HG02981 (cell line): ENCODE measurements around the gene SYNDIG1L.
"Not testable (repeated sequence)": the region's sequence is repeated elsewhere in the genome, so short reads cannot be mapped to it uniquely, and the experiment has no call there.

Experiments used
- ATAC-seq: cut with Tn5 transposase; IDR thresholded peaks from one replicate; pipeline ENCODE4 v1.9.1; 2021; ENCODE audit warnings: mild to moderate bottlenecking, moderate library complexity; ENCODE audit not compliant: unreplicated experiment

SYNDIG1L gene

DNA sequence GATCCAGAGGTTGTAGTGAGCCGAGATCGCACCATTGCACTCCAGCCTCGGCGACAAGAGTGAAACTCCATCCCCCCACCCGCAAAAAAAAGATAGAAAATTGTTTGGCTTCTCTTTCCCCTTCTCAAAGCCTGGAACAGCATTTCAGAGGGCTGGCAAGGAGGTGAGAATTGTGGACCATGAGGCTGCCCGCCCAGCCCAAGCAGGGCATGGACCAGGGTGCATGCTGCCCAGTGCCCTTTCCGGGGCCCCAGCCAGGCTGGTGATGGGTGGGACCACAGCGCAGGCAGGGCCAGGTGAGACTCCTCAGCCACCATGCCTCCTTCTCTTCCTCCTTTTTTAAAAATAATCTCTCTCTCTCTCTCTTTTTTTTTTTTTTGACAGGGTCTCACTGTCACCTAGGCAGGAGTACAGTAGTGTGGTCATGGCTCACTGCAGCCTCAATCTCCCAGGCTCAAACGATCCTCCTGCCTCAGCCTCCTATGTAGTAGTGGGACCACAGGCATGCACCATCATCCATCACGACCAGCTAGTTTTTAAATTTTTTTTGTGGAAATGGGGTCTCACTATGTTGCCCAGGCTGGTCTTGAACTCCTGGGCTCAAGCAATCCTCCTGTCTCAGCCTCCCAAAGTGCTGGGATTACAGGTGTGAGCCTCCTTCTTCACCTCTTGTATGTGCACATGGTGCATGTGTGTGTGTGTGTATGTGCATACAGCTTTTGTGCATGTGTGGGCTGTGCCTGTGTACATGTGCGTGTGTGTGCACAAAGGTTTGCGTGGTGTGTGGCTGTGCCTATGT, 22.2 kb downstream of the SYNDIG1L start:
- ATAC-seq, result no peak

- ATAC-seq, result no peak
Measured at GRCh38 chr14:74402401-74403251, 23.4 kb downstream of the SYNDIG1L start.

DNA sequence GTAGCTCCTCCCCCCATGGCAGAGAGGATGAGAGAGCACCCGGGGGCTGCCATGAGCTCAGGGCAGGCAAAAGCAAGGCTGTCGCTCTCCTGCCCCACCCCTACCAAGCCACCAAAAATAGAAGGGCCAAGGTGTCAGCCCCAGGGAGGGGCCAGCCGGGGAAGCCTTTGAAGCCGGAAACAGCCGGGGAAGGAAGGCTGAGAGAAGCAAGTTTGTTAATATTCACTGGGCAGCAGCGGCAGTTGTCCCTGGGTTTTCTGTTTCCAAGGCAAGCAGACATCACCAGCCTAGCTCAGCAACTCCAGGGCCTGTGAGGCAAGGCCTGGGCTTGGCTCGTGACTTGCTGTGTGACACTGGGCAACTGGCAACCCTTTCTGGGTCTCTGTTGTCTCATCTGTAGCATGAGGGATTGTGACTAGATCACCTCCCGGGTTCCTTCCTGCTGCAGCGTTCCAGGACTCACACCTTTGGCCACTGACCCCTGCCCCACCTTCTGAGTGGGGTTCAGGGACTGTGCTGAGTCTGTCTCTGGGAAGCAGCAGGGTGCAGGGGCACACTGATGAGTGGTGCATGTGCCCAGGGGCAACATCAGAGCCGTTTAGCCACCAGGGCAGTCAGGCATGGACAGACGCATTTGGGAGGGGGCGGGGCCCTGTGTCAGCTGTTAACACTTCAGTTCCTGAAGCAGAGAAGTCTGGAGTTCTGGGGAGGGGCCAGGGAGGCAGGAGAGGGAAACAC, 24.3 kb downstream of the SYNDIG1L start:
- peak; percentile 80 for ATAC-seq

DNA sequence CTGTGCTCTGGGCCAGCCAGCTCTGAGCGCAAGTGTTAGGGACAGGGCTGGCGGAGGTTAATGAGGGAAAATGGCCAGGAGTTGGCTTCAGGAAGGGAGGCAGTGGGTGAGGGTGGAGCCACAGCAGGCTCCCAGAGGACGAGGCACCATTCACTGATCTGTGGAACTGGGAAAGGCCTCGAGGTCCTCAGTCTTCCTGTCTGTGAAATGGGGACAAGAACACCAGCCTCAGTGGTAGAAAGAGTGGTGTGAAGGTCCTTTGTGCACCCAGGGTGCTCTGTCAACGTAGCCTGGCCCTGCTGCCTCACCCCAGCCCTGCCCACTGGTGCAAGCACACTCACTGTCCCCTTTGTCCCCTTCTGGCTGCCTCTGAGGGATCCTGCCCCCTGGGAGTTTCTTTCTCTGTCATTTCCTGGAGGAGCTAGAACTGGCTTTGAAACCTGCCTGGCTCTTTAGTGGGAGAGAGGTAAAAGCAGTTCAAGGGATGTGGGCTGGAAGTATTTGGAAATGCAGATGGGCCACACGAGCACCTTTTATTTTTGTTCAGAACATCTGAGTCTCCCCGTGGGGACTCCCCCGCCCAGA, 25.0 kb downstream of the SYNDIG1L start:
- ATAC-seq, result no peak

DNA sequence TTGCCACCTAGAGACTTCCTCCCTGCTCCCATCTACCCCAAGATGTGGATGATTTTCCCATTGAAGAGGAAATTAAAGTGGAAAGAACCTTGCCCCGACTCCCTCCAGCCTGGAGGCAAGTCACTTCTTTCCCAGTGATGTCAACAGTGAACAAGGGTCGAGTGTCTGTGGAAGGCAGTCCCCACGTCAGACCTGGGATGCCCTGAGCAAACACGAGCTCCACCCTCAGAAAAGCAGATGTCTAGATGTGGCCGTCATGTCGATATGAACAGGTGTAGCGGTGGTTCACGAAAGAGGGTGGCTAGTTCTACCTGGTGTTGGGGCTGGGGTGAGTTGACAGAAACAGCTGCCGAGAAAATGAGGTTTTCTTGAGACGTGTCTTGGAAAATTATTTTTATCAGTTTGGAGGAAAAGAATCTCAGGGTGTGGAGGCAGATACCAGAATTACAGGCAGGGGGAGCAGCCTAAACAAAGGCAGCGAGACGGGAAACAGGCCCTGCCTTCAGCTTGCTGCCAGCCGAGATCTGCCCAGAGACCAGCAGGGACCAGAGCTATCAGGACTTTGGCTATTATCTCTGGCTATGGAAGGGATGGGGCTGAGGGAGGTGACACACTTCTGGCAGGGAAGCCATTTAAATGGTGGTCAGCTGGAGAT, 25.9 kb downstream of the SYNDIG1L start:
- ATAC-seq, result no peak

- ATAC-seq, result no peak
Measured at GRCh38 chr14:74395094-74395493, 30.9 kb downstream of the SYNDIG1L start.

GRCh38 chr14:74394549-74394948, 31.5 kb downstream of the SYNDIG1L start:
- ATAC-seq, result no peak

DNA sequence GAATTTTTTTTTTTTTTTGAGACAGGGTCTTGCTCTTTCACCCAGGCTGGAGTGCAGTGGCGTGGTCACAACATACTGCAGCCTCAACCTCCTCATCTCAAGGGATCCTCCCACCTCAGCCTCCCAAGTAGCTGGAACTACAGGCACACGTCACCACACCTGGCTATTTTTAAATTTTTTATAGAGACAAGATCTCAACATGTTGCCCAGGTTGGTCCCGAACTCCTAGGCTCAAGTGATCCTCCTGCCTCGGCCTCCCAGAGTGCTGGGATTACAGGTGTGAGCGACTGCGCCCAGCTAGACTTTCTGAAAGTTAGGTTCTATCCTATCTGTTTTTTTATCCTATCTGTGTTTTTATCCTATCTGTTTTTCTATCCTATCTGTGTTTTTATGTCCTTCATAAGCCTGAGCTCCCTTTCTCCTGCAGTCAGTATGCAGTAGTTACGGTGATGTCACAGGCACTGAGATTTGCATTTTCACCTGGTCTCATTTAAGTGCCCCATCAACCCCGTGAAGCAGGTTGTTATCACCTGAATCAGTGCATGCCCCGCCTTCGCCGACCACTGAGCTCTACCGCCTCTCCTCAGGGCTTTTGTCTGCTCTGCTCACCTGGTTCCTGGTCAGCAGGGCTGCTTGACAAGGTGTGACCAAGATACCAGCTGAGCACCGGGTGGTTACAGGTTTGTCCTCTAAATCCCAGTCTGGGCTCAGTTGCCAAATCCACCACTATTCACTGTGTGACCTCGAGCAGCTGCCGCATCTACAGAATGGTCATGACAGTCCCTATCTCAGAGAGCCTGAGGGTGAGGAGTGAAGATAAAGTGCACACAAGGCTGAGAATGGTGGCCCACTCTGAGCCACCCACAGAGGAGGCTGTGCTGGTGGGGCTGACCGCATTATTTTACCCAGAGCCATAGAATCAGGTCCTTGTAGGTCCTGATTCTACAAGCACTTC, 33.1 kb downstream of the SYNDIG1L start:
- no peak for ATAC-seq

DNA sequence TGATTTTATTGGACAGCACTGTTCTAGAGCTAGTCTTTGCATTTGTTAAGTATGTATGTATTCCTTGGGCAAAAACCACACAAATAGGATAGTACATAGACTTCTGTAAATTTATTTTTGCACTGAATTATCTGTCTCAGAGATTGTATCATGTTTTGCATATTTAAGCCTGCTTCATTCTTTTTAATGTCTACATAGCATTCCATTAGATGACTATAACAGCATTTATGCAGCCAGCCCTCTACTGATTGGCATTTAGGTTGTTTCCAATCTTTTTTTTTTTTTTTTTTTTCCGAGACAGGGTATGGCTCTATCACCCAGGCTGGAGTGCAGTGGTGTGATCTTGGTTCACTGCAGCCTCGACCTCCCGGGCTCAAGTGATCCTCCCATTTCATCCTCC, 34.5 kb downstream of the SYNDIG1L start:
- no peak for ATAC-seq

- not testable (repeated sequence) for ATAC-seq
Measured at GRCh38 chr14:74390505-74390904, 35.5 kb downstream of the SYNDIG1L start.

GRCh38 chr14:74389980-74390379, 36.0 kb downstream of the SYNDIG1L start:
- ATAC-seq, result no peak

- no peak for ATAC-seq
Measured at GRCh38 chr14:74382231-74382630, 43.8 kb downstream of the SYNDIG1L start.

DNA sequence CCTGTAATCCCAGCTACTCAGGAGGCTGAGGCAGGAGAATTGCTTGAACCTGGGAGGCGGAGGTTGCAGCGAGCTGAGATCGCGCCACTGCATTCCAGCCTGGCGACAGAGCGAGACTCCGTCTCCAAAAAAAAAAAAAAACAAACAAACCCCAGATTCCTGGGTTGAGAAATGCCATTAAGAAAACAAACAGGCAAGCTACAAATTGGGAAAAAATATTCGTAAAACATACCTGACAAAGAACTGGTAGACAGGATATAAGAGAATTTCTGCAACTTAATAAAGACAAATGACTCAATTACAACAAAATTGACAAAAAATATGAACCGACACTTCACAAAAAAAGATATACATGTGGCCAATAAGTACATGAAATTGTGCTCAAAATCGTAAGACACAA, 44.4 kb downstream of the SYNDIG1L start:
- ATAC-seq, result not testable (repeated sequence)

GRCh38 chr14:74380845-74381244, 45.2 kb downstream of the SYNDIG1L start:
- no peak for ATAC-seq

GRCh38 chr14:74380172-74380571, 45.8 kb downstream of the SYNDIG1L start:
- no peak for ATAC-seq

DNA sequence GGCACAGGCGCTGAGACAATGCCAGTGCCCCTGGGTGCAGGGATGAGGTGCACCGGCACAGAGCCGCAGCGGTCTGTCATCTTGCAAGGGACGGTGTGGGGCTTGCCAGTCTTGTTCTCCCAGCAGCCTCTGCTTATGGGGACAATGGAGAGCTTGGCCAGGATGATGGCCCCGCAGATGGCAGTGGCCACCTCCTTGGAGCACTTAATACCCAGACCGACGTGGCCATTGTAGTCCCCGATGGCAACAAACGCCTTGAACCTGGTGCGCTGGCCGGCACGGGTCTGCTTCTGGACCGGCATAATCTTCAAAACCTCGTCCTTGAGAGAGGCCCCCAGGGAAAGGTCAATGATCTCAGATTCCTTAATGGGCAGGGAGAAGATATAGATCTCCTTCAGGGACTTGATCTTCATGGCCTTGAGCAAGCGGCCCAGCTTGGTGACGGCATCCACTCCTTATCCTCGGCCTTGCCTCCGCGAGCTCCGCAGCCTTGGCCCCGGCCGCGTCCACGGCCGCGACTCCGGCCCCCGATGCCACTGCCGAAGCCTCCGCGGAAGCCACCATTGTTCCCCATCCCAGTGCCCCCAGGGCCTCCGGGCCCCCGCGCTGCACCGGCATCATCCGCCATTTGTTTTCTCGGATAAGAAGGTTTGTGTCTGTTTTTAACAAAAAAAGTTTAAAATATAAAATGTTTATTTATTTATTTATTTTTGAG, 47.9 kb downstream of the SYNDIG1L start:
- no peak for ATAC-seq

- ATAC-seq, result no peak
Measured at GRCh38 chr14:74368441-74368840, 57.6 kb downstream of the SYNDIG1L start.

DNA sequence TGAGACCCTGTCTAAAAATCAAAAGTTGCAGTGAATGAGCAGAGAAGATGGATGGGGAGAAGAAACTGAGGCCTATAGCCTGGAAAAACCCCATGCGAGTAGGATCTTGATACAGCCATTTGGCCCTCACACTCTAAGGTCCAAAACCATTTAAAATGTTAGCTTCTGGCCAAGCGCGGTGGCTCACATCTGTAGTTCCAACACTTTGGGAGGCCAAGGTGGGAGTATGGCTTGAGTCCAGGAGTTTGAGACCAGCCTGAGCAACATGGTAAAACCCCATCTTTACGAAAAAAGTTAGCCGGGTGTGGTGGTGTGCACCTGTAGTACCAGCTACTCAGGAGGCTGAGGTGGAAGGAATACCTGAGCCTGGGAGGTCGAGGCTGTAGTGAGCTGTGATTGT, 58.0 kb downstream of the SYNDIG1L start:
- ATAC-seq, result no peak
